GM12878 (cell line): ENCODE results near the gene MYO1E. TPM values are rescaled to one million over a fixed set of nuclear protein-coding genes. Genes with fewer than 3 reads are reported as not detected.

Experiments
- ATAC-seq: fragments of 200-7000 bp; cut with Tn5 transposase; 3 replicates; pipeline ENCODE4 v1.9.1; 2020; ENCODE audit warnings: mild to moderate bottlenecking, moderate library complexity
- BruUV-seq: library from RNA; stranded (reverse); fragments of 400-500 nt; replicated peaks from 2 replicates; lab custom pipeline; 2021; lab: Mats Ljungman, UMichigan
- CTCF ChIA-PET: fragments of 300-600 bp; sonication (Branson Sonifier 250); formaldehyde crosslinking; extraction: SDS; loops from one replicate; lab custom pipeline; 2021; ENCODE audit warnings: inconsistent platforms; lab: Yijun Ruan, JAX
- POLR2A ChIA-PET: fragments of 350-600 bp; formaldehyde crosslinking; extraction: SDS; loops from one replicate; lab custom pipeline; 2021; ENCODE audit warnings: inconsistent platforms; lab: Charles Lee
- RAD21 ChIA-PET: fragments of 300-600 bp; sonication (Branson Sonifier 250); formaldehyde crosslinking; loops from one replicate; lab custom pipeline; 2023; ENCODE audit warnings: antibody characterized with exemption; ENCODE audit not compliant: unreplicated experiment; lab: Charles Lee
- SMC1A ChIA-PET: fragments of 300-600 bp; sonication (Branson Sonifier 250); formaldehyde crosslinking; loops from one replicate; lab custom pipeline; 2023; ENCODE audit not compliant: unreplicated experiment, uncharacterized antibody; lab: Charles Lee
- DNase-seq: peaks from one replicate; pipeline ENCODE4 v3.0.0-alpha.2; 2011; ENCODE audit warnings: low read depth, low spot score
- FAIRE-seq: peaks from 3 replicates; lab custom pipeline; 2011; peaks lifted over from hg19 to GRCh38; lab: Jason Lieb, UNC
- H2AFZ ChIP-seq: 2 replicates; pipeline ENCODE4 v1.6.0; 2011; ENCODE audit warnings: low read depth, low read length, control low read depth; ENCODE audit not compliant: control insufficient read depth
- H3K27ac ChIP-seq: 2 replicates; pipeline ENCODE4 v1.5.1; 2011; ENCODE audit warnings: control low read depth; ENCODE audit not compliant: control insufficient read depth, insufficient read depth
- H3K27me3 ChIP-seq, 2 experiments: replicated peaks in 1 of 2; 2 replicates each; pipeline versions ENCODE4 v1.6.0 to v1.6.1; 2011; ENCODE audit warnings: low read length in 1 of 2; ENCODE audit not compliant: control insufficient read depth in 2 of 2, insufficient read depth in 2 of 2
- H3K36me3 ChIP-seq, 2 experiments: 2 replicates each; pipeline ENCODE4 v1.5.1; 2011; ENCODE audit warnings: low read length in 1 of 2; ENCODE audit not compliant: control insufficient read depth in 2 of 2, insufficient read depth in 2 of 2
- H3K4me1 ChIP-seq: 2 replicates; pipeline ENCODE4 v1.6.1; 2011; ENCODE audit warnings: mild to moderate bottlenecking, low read length, moderate library complexity, mixed read lengths; ENCODE audit not compliant: control insufficient read depth, insufficient read depth
- H3K4me2 ChIP-seq: 2 replicates; pipeline ENCODE4 v1.6.0; 2011; ENCODE audit warnings: control low read depth; ENCODE audit not compliant: control insufficient read depth, insufficient read depth
- H3K4me3 ChIP-seq: fragments of 200-600 bp; sonication (generic); 2 replicates; pipeline ENCODE4 v1.5.1; 2016
- H3K79me2 ChIP-seq: 2 replicates; pipeline ENCODE4 v1.6.0; 2011; ENCODE audit warnings: low read length; ENCODE audit not compliant: control insufficient read depth, insufficient read depth
- H3K9ac ChIP-seq: 2 replicates; pipeline ENCODE4 v1.8.0; 2011; ENCODE audit warnings: low read length, control low read depth, mixed read lengths; ENCODE audit not compliant: control insufficient read depth, insufficient read depth
- H3K9me3 ChIP-seq: replicated peaks from 3 replicates; pipeline ENCODE4 v1.5.1; 2011; ENCODE audit warnings: mild to moderate bottlenecking, low read length; ENCODE audit not compliant: control insufficient read depth, insufficient read depth
- H4K20me1 ChIP-seq: 2 replicates; pipeline ENCODE4 v1.6.0; 2011; ENCODE audit not compliant: control insufficient read depth, insufficient read depth
- BCL3 ChIP-seq: IDR thresholded peaks from 2 replicates; pipeline ENCODE4 v1.6.1; 2011; ENCODE audit warnings: borderline replicate concordance, low read depth, mild to moderate bottlenecking, moderate library complexity, low read length; ENCODE audit not compliant: insufficient read depth, poor library complexity, severe bottlenecking
- FOXK2 ChIP-seq: fragments of 450-650 bp; IDR thresholded peaks from 2 replicates; pipeline ENCODE4 v1.6.1; 2017; ENCODE audit warnings: mild to moderate bottlenecking, moderate library complexity
- GATAD2B ChIP-seq: fragments of 450-650 bp; conservative IDR thresholded peaks from 2 replicates; pipeline ENCODE4 v1.6.1; 2017; ENCODE audit warnings: low read depth, mild to moderate bottlenecking, moderate library complexity
- HDGF ChIP-seq: fragments of 450-650 bp; IDR thresholded peaks from 2 replicates; pipeline ENCODE4 v1.6.1; 2016; ENCODE audit warnings: antibody characterized with exemption
- IKZF2 ChIP-seq, 2 experiments: fragments of 450-650 bp; IDR thresholded peaks; 2 replicates each; pipeline ENCODE4 v1.6.1; 2017; ENCODE audit warnings: mild to moderate bottlenecking in 2 of 2, moderate library complexity in 2 of 2
- SUZ12 ChIP-seq: fragments of 200-600 bp; sonication (generic); IDR thresholded peaks from one replicate; pipeline ENCODE4 v1.6.1; 2018; ENCODE audit warnings: antibody characterized with exemption, mild to moderate bottlenecking; ENCODE audit not compliant: unreplicated experiment
- WGBS: methylation state at CpG from one replicate; pipeline ENCODE4 v1.1.6; 2016; ENCODE audit warnings: low lambda C conversion rate; ENCODE audit not compliant: insufficient replicate concordance, insufficient coverage; ENCODE audit errors: missing lambda C conversion rate; 5-methylcytosine and 5-hydroxymethylcytosine counted together
- in situ Hi-C: fragments of 300-500 bp; cut with MboI; formaldehyde crosslinking; loops from 9 replicates; pipeline ENCODE4 v1.14.3; 2018; ENCODE audit warnings: mixed read lengths
- intact Hi-C: fragments of 100-400 bp; cut with micrococcal nuclease; formaldehyde crosslinking; loops from one replicate; pipeline ENCODE4 v1.14.2; 2022; ENCODE audit not compliant: unreplicated experiment
- polyA plus RNA-seq, 11 experiments: library from polyadenylated mRNA; depleted of rRNA in 4 of 11; unstranded in 6 of 11; stranded (reverse) in 5 of 11; fragments of >200 nt; fragmentation: Nextera tagmentation in 4 of 11; fragmentation: Illumina TruSeq in 1 of 11; extraction: Ambion mirVana in 4 of 11; extraction: Trizol in 1 of 11; gene quantifications; 1 replicate in 1 of 11; 2 replicates in 10 of 11; pipeline versions ENCODE4 v1.2.1 to v1.2.3, GENCODE V29; 2011 to 2016; ENCODE audit warnings: inconsistent platforms in 2 of 11, missing spikeins in 2 of 11, low read depth in 1 of 11
- total RNA-seq, 4 experiments: library from RNA; depleted of rRNA in 3 of 4; stranded (reverse); fragments of >200 nt in 3 of 4; fragmentation: Illumina TruSeq in 1 of 4; extraction: Trizol in 1 of 4; gene quantifications; 2 replicates each; pipeline versions ENCODE4 v1.2.1 to v1.2.3, GENCODE V29; 2013 to 2021

MYO1E gene
- total and polyA plus RNA-seq, 10 of the 15 experiments (the other 5 are each of a cell fraction or from before 2014, with no cell fraction given) = 10.3 to 266 (median 64.9) TPM

DNA sequence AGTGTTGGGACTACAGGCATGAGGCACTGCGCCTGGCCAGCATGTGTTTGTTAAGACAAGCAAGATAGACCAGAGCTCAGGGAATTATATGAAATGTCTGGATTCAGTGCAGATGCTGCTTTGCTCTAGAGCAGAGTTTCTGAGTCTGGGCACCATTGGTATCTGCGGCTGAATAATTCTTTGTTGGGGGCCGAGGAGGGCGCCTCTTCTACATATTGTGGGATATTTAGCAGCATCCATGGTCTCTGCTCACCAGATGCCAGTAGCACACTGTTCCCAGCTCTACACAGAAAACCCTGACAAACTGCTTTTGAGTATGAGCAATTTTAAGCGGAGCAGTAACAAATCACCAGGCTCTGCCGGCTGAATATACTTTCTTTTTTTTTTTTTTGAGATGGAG lies 169.7 kb downstream of the MYO1E start:
- H3K36me3 ChIP-seq = peaks cover 16 to 57% of the 10 kb centered on the region in 2 experiments
- H3K79me2 ChIP-seq = no peaks in the 10 kb centered on the region
- no peaks in the 10 kb centered on the region for H3K27me3 ChIP-seq
- no peak overlapping the region for H2AFZ ChIP-seq
- no peak overlapping the region for H3K4me2 ChIP-seq
- ChIA-PET RAD21 (interaction anchor here (1.0 kb wide), 1 partner anchor 37 kb away, joined by 3 read pairs; no protein-coding TSS in a partner anchor), POLR2A (no interaction called here), SMC1A (interaction anchor here (1.4 kb wide), 1 partner anchor 88 kb away, joined by 3 read pairs; no protein-coding TSS in a partner anchor)
- no peak for FAIRE-seq
- no TSS peak for BruUV-seq
- no peak for DNase-seq
- H3K9me3 ChIP-seq = no peaks in the 10 kb centered on the region
- in situ Hi-C loops = no loop called here
- no peak overlapping the region for H3K27ac ChIP-seq
- WGBS = 98% methylated on average over 6 of the region's 6 CpGs
- H3K9ac ChIP-seq = no peak overlapping the region
- no peaks in the 10 kb centered on the region; the same call in 1 of the 2 replicates for H3K4me1 ChIP-seq
- no peaks in the 10 kb centered on the region for H4K20me1 ChIP-seq
- no peak for TF ChIP-seq SUZ12
- TF ChIP-seq FOXK2 = no peak
- no peak for TF ChIP-seq HDGF
- no peak for TF ChIP-seq BCL3
- TF ChIP-seq IKZF2 (IDR thresholded peaks at IDR 0.05) = no peak
- no peak for TF ChIP-seq GATAD2B
- TF ChIP-seq, all 136 proteins: peak for 0
- no peak overlapping the region for H3K4me3 ChIP-seq
- CTCF ChIA-PET = no interaction called here
- intact Hi-C loops = no loop called here
- no peak for ATAC-seq
